ENCODE data around the gene CYP2D6. TPM values are rescaled to one million over a fixed set of nuclear protein-coding genes. Genes with fewer than 3 reads are reported as not detected.

The CYP2D6 gene
- total and polyA plus RNA-seq, 2 experiments from 2014 or later = 0.15 TPM; not detected in 1

- no peak for DNase-seq
- Histone ChIP-seq H3F3A (ENCODE audit: insufficient read depth) (no peaks in the 10 kb centered on the region), H3K36me3 (ENCODE audit: low read depth) (no peaks in the 10 kb centered on the region), H3K9me3 (ENCODE audit: low read depth) (no peaks in the 10 kb centered on the region), H3K79me2 (ENCODE audit: insufficient read depth) (peaks cover 10% of the 10 kb centered on the region; the same call in 1 of the 2 replicates), H3K27me3 (replicated peaks; ENCODE audit: insufficient read depth) (no peaks in the 10 kb centered on the region), H3K4me2 (ENCODE audit: unreplicated experiment) (no peak overlapping the region), H3K9ac (no peak overlapping the region), H3K4me3 (no peak overlapping the region), H3K27ac (no peak overlapping the region), H3K9me2 (ENCODE audit: insufficient read depth) (no peaks in the 10 kb centered on the region), H4K20me1 (ENCODE audit: insufficient read depth) (peaks cover 19% of the 10 kb centered on the region; the same call in 1 of the 2 replicates), H2AFZ (no peak overlapping the region), H3K4me1 (ENCODE audit: insufficient read depth) (peaks cover 7% of the 10 kb centered on the region; the same call in 1 of the 2 replicates)
- no peak for TF ChIP-seq EZH2phosphoT487 (IDR thresholded peaks at IDR 0.05; ENCODE audit: insufficient read depth, low read depth)
- TF ChIP-seq EZH2 (IDR thresholded peaks at IDR 0.05; ENCODE audit: insufficient read depth, poor library complexity, severe bottlenecking) = no peak
- 93 to 95% methylated on average over 15 of the region's 15 CpGs for WGBS, 2 experiments (ENCODE audit: low coverage in 1 of 2, low lambda C conversion rate in 2 of 2, missing lambda C conversion rate in 2 of 2)
- in situ Hi-C loops (cut with MboI) = loop anchor here (10.0 kb wide), 1 partner anchor 266 kb away; the partner anchor contains the start of gene NFAM1
These were observed 37.9 kb upstream of the CYP2D6 start for GRCh38 chr22:42168476-42168875.

GRCh38 chr22:42167066-42167465 is 36.5 kb upstream of the CYP2D6 start:
- H3K9me2 ChIP-seq (ENCODE audit: insufficient read depth) = no peaks in the 10 kb centered on the region
- no peak overlapping the region for H3K4me3 ChIP-seq
- H3K4me2 ChIP-seq (ENCODE audit: unreplicated experiment) = no peak overlapping the region
- no peak overlapping the region for H2AFZ ChIP-seq
- H4K20me1 ChIP-seq (ENCODE audit: insufficient read depth) = peaks cover 12% of the 10 kb centered on the region; the same call in 1 of the 2 replicates
- H3K27ac ChIP-seq = no peak overlapping the region
- H3K27me3 ChIP-seq (replicated peaks; ENCODE audit: insufficient read depth) = no peaks in the 10 kb centered on the region
- in situ Hi-C loops (cut with MboI) = loop anchor here (10.0 kb wide), 1 partner anchor 268 kb away; the partner anchor contains the start of gene NFAM1
- DNase-seq = no peak
- 93 to 95% methylated on average over 10 of the region's 10 CpGs for WGBS, 2 experiments (ENCODE audit: low coverage in 1 of 2, low lambda C conversion rate in 2 of 2, missing lambda C conversion rate in 2 of 2)
- no peak for TF ChIP-seq EZH2phosphoT487 (IDR thresholded peaks at IDR 0.05; ENCODE audit: insufficient read depth, low read depth)
- TF ChIP-seq EZH2 (IDR thresholded peaks at IDR 0.05; ENCODE audit: insufficient read depth, poor library complexity, severe bottlenecking) = no peak
- H3K4me1 ChIP-seq (ENCODE audit: insufficient read depth) = no peaks in the 10 kb centered on the region
- no peaks in the 10 kb centered on the region for H3K9me3 ChIP-seq (ENCODE audit: low read depth)
- H3F3A ChIP-seq (ENCODE audit: insufficient read depth) = no peaks in the 10 kb centered on the region
- H3K79me2 ChIP-seq (ENCODE audit: insufficient read depth) = 0 out of 2 replicates have a peak, but pooled peaks cover 10% of the 10 kb centered on the region
- H3K36me3 ChIP-seq (ENCODE audit: low read depth) = no peaks in the 10 kb centered on the region
- no peak overlapping the region for H3K9ac ChIP-seq

- 98 to 99% methylated on average over 5 of the region's 5 CpGs for WGBS, 2 experiments (ENCODE audit: low coverage in 1 of 2, low lambda C conversion rate in 2 of 2, missing lambda C conversion rate in 2 of 2)
- no peaks in the 10 kb centered on the region for H3K4me1 ChIP-seq (ENCODE audit: insufficient read depth)
- no peak overlapping the region for H2AFZ ChIP-seq
- H3K9ac ChIP-seq = no peak overlapping the region
- no peaks in the 10 kb centered on the region for H3K9me3 ChIP-seq (ENCODE audit: low read depth)
- no peaks in the 10 kb centered on the region; the same call in 1 of the 2 replicates for H4K20me1 ChIP-seq (ENCODE audit: insufficient read depth)
- no peak overlapping the region for H3K4me2 ChIP-seq (ENCODE audit: unreplicated experiment)
- TF ChIP-seq EZH2phosphoT487 (IDR thresholded peaks at IDR 0.05; ENCODE audit: insufficient read depth, low read depth) (no peak), EZH2 (IDR thresholded peaks at IDR 0.05; ENCODE audit: insufficient read depth, poor library complexity, severe bottlenecking) (no peak)
- H3F3A ChIP-seq (ENCODE audit: insufficient read depth) = no peaks in the 10 kb centered on the region
- no peaks in the 10 kb centered on the region for H3K27me3 ChIP-seq (replicated peaks; ENCODE audit: insufficient read depth)
- no peaks in the 10 kb centered on the region for H3K36me3 ChIP-seq (ENCODE audit: low read depth)
- 0 out of 2 replicates have a peak, but pooled peaks cover 4% of the 10 kb centered on the region for H3K79me2 ChIP-seq (ENCODE audit: insufficient read depth)
- DNase-seq = no peak
- no peaks in the 10 kb centered on the region for H3K9me2 ChIP-seq (ENCODE audit: insufficient read depth)
- no peak overlapping the region for H3K4me3 ChIP-seq
- in situ Hi-C loops (cut with MboI) = loop anchor here (10.0 kb wide), 1 partner anchor 270 kb away; the partner anchor contains the start of gene NFAM1
- no peak overlapping the region for H3K27ac ChIP-seq
These were observed 34.3 kb upstream of the CYP2D6 start for GRCh38 chr22:42164901-42165300.

GRCh38 chr22:42163515-42163914 is 32.9 kb upstream of the CYP2D6 start:
- H3K4me2 ChIP-seq (ENCODE audit: unreplicated experiment) = no peak overlapping the region
- H3K79me2 ChIP-seq (ENCODE audit: insufficient read depth) = no peaks in the 10 kb centered on the region
- H3K4me1 ChIP-seq (ENCODE audit: insufficient read depth) = no peaks in the 10 kb centered on the region
- no peaks in the 10 kb centered on the region for H3K9me3 ChIP-seq (ENCODE audit: low read depth)
- no peaks in the 10 kb centered on the region for H3K9me2 ChIP-seq (ENCODE audit: insufficient read depth)
- H3K27me3 ChIP-seq (replicated peaks; ENCODE audit: insufficient read depth) = no peaks in the 10 kb centered on the region
- no peaks in the 10 kb centered on the region for H4K20me1 ChIP-seq (ENCODE audit: insufficient read depth)
- no peak overlapping the region for H3K27ac ChIP-seq
- H2AFZ ChIP-seq = no peak overlapping the region
- no peak overlapping the region for H3K4me3 ChIP-seq
- in situ Hi-C loops (cut with MboI) = loop anchor here (10.0 kb wide), 1 partner anchor 271 kb away; the partner anchor contains the start of gene NFAM1
- WGBS, 2 experiments (ENCODE audit: low coverage in 1 of 2, low lambda C conversion rate in 2 of 2, missing lambda C conversion rate in 2 of 2) = 93 to 96% methylated on average over 11 of the region's 11 CpGs
- H3K36me3 ChIP-seq (ENCODE audit: low read depth) = no peaks in the 10 kb centered on the region
- no peaks in the 10 kb centered on the region for H3F3A ChIP-seq (ENCODE audit: insufficient read depth)
- TF ChIP-seq EZH2phosphoT487 (IDR thresholded peaks at IDR 0.05; ENCODE audit: insufficient read depth, low read depth) = no peak
- no peak for TF ChIP-seq EZH2 (IDR thresholded peaks at IDR 0.05; ENCODE audit: insufficient read depth, poor library complexity, severe bottlenecking)
- H3K9ac ChIP-seq = no peak overlapping the region
- no peak for DNase-seq
